ENCODE data around the gene MAP3K3. TPM values are rescaled to one million over a fixed set of nuclear protein-coding genes. Genes with fewer than 3 reads are reported as not detected.

Gene MAP3K3
- total and polyA plus RNA-seq, 10 donors = 12.2 to 125 (median 87.9) TPM

- intact Hi-C loops (cut with DNase I; ENCODE audit: low total_unique reads) = loop anchor here (10.0 kb wide), 3 partner anchors 52 to 132 kb away; partner anchors contain the start of genes FTSJ3, MAP3K3, PSMC5 and STRADA
Measured at GRCh38 chr17:63692195-63692816, 70.1 kb downstream of the MAP3K3 start.

GRCh38 chr17:63693411-63694113 lies 71.3 kb downstream of the MAP3K3 start:
- no peak overlapping the region for H3K4me3 ChIP-seq
- H3K36me3 ChIP-seq = peaks cover 5 to 100% (median 64%) of the 10 kb centered on the region in 6 donors
- peaks cover 32 to 63% (median 43%) of the 10 kb centered on the region in 6 donors for H3K4me1 ChIP-seq
- no peaks in the 10 kb centered on the region for H3K27me3 ChIP-seq (replicated peaks in 1 of 7)
- no peaks in the 10 kb centered on the region for H3K9me3 ChIP-seq
- TF ChIP-seq POLR2AphosphoS5 (IDR thresholded peaks at IDR 0.05) = peak; percentile 27 to 83 (median 28)
- TF ChIP-seq POLR2A (IDR thresholded peaks at IDR 0.05) = no peak
- intact Hi-C loops (cut with DNase I; ENCODE audit: low total_unique reads) = loop anchor here (10.0 kb wide), 3 partner anchors 51 to 131 kb away; partner anchors contain the start of genes FTSJ3, MAP3K3, PSMC5 and STRADA
- peak; percentile 52 for DNase-seq
- peak overlapping the region in 4 of 8 donors; percentile 13 to 100 (median 60) for H3K27ac ChIP-seq
- WGBS, 5 donors = 85 to 94% (median 92%) methylated on average over 5 to 18 of the region's 18 CpGs

More at GRCh38 chr17:63692195-63692816, 70.1 kb downstream of the MAP3K3 start:
- H3K9me3 ChIP-seq = no peaks in the 10 kb centered on the region
- peaks cover 22 to 50% (median 34%) of the 10 kb centered on the region in 6 donors for H3K4me1 ChIP-seq
- WGBS, 5 donors = 93 to 96% (median 93%) methylated on average over 5 to 11 of the region's 11 CpGs
- DNase-seq = peak; percentile 70
- H3K4me3 ChIP-seq = no peak overlapping the region
- TF ChIP-seq POLR2AphosphoS5 (IDR thresholded peaks at IDR 0.05) = peak; percentile 20 to 64 (median 24)
- no peak for TF ChIP-seq CTCF (IDR thresholded peaks at IDR 0.05 in 8 of 11, conservative IDR thresholded peaks at IDR 0.05 in 3 of 11)
- peaks cover 5 to 100% (median 72%) of the 10 kb centered on the region in 6 donors for H3K36me3 ChIP-seq
- peak overlapping the region in 2 of 8 donors; percentile 20 to 100 for H3K27ac ChIP-seq
- no peaks in the 10 kb centered on the region for H3K27me3 ChIP-seq (replicated peaks in 1 of 7)

DNA sequence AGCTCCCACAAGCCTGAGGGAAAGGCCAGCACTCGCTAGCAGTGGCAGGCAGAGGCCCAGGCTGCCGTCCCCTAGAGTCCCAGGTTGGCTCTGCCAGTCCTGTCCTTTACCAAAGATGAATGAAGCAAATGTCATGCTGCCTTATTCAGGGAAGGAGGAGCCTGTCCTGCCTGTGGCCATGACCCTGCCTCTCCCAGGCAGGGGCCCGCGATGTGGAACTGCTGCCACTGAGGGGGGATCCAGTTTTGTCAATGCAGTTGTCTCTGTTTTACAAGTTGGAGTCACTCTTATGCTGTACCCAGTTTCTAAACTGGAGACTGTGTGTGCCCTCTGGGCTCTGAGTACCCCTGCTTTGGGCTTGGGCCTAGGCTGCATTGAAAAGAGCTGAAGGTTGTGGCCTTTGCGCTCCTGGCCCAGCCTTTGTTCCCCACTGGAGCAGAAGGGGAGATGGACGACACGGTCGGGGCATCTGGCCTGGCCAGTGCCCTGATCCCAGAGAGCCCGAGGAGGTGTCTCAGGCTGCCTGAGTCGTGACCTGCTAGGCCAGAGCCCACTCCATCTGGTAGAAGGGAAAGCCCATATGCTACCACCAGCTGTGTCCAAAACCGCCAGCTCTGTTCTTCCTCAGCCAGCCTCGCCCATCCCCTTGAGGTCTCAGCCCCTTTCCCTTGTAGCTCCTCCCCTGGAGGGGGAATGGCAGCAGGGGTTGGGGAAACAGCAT lies 72.2 kb downstream of the MAP3K3 start:
- intact Hi-C loops (cut with DNase I; ENCODE audit: low total_unique reads) = loop anchor here (10.0 kb wide), 3 partner anchors 50 to 130 kb away; partner anchors contain the start of genes FTSJ3, MAP3K3, PSMC5 and STRADA
- H3K27me3 ChIP-seq (replicated peaks in 1 of 7) = no peaks in the 10 kb centered on the region
- H3K4me3 ChIP-seq = no peak overlapping the region
- peak overlapping the region in 7 of 8 donors; percentile 48 to 100 (median 99) for H3K27ac ChIP-seq
- DNase-seq = no peak
- WGBS, 5 donors = 76 to 87% (median 83%) methylated on average over 5 to 12 of the region's 12 CpGs
- TF ChIP-seq CTCF (IDR thresholded peaks at IDR 0.05 in 8 of 11, conservative IDR thresholded peaks at IDR 0.05 in 3 of 11) (no peak), POLR2A (IDR thresholded peaks at IDR 0.05) (no peak), POLR2AphosphoS5 (IDR thresholded peaks at IDR 0.05) (peak; percentile 54 to 80 (median 69))
- peaks cover 32 to 71% (median 49%) of the 10 kb centered on the region in 6 donors for H3K4me1 ChIP-seq
- H3K9me3 ChIP-seq = no peaks in the 10 kb centered on the region
- peaks cover 5 to 94% (median 56%) of the 10 kb centered on the region in 6 donors for H3K36me3 ChIP-seq
